Measurements from ENCODE around the gene MESP2. TPM values are rescaled to one million over a fixed set of nuclear protein-coding genes. Genes with fewer than 3 reads are reported as not detected.

Gene MESP2
- total RNA-seq, 1 experiment from 2014 or later = 1.1 TPM

DNA sequence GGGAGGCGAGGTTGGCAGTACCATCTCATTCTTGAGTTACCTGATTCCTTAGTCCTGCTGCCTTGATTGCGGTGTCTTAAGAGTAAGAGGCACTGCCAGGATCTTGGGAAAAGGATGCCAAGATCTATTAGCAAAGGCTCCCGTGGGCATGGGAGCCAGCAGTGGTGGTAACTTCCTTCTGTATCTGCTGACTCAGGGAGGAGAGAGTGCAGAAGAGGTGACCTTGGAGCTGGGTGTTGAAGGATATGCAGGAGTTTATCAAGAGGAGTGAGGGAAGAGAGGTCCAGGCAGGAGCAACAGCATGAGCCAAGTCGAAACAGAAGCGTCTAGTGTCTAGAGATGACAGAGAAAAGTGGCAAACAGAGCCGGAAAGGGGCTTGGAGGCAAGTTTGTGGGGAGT lies 4.5 kb downstream of the MESP2 start:
- no peak overlapping the region for H3K27ac ChIP-seq (ENCODE audit: low read length)
- CTCF ChIA-PET = interaction anchor here (1.0 kb wide), 1 partner anchor 20 kb away, joined by 3 read pairs; no protein-coding TSS in a partner anchor
- POLR2A ChIA-PET = no interaction called here
- H3K4me1 ChIP-seq (ENCODE audit: control insufficient read depth, insufficient read depth, low read length) = peaks cover 21% of the 10 kb centered on the region
- no peaks in the 10 kb centered on the region for H3K36me3 ChIP-seq (ENCODE audit: control insufficient read depth, insufficient read depth, low read length)
- intact Hi-C loops (cut with micrococcal nuclease; ENCODE audit: unreplicated experiment) (no loop called here), in situ Hi-C loops (cut with HindIII; ENCODE audit: low pct_unique_long_range_greater_than_20kb, low sequenced_read_pairs) (no loop called here)
- ATAC-seq (no peak), DNase-seq (ENCODE audit: low read depth, low spot score) (no peak)
- BruUV-seq (replicated peaks) = no TSS peak
- H3K9me3 ChIP-seq (ENCODE audit: control insufficient read depth, insufficient read depth, low read depth, low read length) = no peaks in the 10 kb centered on the region
- H3K27me3 ChIP-seq (ENCODE audit: control insufficient read depth, insufficient read depth, low read length) = no peaks in the 10 kb centered on the region
- TF ChIP-seq, protein P1, sequence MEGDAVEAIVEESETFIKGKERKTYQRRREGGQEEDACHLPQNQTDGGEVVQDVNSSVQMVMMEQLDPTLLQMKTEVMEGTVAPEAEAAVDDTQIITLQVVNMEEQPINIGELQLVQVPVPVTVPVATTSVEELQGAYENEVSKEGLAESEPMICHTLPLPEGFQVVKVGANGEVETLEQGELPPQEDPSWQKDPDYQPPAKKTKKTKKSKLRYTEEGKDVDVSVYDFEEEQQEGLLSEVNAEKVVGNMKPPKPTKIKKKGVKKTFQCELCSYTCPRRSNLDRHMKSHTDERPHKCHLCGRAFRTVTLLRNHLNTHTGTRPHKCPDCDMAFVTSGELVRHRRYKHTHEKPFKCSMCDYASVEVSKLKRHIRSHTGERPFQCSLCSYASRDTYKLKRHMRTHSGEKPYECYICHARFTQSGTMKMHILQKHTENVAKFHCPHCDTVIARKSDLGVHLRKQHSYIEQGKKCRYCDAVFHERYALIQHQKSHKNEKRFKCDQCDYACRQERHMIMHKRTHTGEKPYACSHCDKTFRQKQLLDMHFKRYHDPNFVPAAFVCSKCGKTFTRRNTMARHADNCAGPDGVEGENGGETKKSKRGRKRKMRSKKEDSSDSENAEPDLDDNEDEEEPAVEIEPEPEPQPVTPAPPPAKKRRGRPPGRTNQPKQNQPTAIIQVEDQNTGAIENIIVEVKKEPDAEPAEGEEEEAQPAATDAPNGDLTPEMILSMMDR (IDR thresholded peaks at IDR 0.05) = no peak
- TF ChIP-seq, protein P2, sequence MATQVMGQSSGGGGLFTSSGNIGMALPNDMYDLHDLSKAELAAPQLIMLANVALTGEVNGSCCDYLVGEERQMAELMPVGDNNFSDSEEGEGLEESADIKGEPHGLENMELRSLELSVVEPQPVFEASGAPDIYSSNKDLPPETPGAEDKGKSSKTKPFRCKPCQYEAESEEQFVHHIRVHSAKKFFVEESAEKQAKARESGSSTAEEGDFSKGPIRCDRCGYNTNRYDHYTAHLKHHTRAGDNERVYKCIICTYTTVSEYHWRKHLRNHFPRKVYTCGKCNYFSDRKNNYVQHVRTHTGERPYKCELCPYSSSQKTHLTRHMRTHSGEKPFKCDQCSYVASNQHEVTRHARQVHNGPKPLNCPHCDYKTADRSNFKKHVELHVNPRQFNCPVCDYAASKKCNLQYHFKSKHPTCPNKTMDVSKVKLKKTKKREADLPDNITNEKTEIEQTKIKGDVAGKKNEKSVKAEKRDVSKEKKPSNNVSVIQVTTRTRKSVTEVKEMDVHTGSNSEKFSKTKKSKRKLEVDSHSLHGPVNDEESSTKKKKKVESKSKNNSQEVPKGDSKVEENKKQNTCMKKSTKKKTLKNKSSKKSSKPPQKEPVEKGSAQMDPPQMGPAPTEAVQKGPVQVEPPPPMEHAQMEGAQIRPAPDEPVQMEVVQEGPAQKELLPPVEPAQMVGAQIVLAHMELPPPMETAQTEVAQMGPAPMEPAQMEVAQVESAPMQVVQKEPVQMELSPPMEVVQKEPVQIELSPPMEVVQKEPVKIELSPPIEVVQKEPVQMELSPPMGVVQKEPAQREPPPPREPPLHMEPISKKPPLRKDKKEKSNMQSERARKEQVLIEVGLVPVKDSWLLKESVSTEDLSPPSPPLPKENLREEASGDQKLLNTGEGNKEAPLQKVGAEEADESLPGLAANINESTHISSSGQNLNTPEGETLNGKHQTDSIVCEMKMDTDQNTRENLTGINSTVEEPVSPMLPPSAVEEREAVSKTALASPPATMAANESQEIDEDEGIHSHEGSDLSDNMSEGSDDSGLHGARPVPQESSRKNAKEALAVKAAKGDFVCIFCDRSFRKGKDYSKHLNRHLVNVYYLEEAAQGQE (IDR thresholded peaks at IDR 0.05; ENCODE audit: insufficient read depth in 1 of 2, low read depth in 2 of 2, low read length in 1 of 2) = no peak
- no peak for TF ChIP-seq SIN3A (IDR thresholded peaks at IDR 0.05; ENCODE audit: borderline replicate concordance, insufficient read depth, low read depth, low read length)
- no peak overlapping the region for H3K4me3 ChIP-seq (ENCODE audit: low read depth in 2 of 2, low read length in 2 of 2)

DNA sequence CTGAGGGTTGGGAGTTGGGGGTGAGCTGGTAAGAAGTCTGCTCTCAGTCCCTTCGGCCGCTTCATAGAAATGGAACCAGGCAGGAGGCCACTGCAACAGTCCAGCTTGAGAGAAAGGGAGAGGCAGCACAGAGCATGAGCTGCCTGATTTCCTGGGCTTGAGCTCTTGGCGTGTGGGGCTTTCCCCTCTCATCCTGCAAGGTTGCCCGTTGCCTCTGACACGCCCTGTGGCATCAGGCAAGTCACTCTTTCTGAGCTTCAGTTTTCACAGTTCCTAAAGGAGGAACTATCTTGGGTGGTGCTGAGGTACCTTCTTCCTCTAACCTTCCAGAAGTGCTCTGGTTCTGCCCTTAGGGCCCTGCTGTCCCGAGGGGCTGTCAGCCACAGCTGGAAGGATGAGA lies 4.9 kb downstream of the MESP2 start:
- TF ChIP-seq, protein P2 (IDR thresholded peaks at IDR 0.05; ENCODE audit: insufficient read depth in 1 of 2, low read depth in 2 of 2, low read length in 1 of 2) = no peak
- TF ChIP-seq SIN3A (IDR thresholded peaks at IDR 0.05; ENCODE audit: borderline replicate concordance, insufficient read depth, low read depth, low read length) (no peak), POLR2AphosphoS5 (IDR thresholded peaks at IDR 0.05; ENCODE audit: low read depth, low read length) (no peak), TCF7L2 (IDR thresholded peaks at IDR 0.05; ENCODE audit: low read depth, low read length) (no peak)
- TF ChIP-seq, protein P1 (IDR thresholded peaks at IDR 0.05) = no peak
- Histone ChIP-seq H3K4me1 (ENCODE audit: control insufficient read depth, insufficient read depth, low read length) (peaks cover 21% of the 10 kb centered on the region), H3K27me3 (ENCODE audit: control insufficient read depth, insufficient read depth, low read length) (no peaks in the 10 kb centered on the region), H3K27ac (ENCODE audit: low read length) (peak overlapping the region; percentile 8; the same call in 1 of the 2 replicates), H3K9me3 (ENCODE audit: control insufficient read depth, insufficient read depth, low read depth, low read length) (no peaks in the 10 kb centered on the region), H3K36me3 (ENCODE audit: control insufficient read depth, insufficient read depth, low read length) (no peaks in the 10 kb centered on the region), H3K4me3 (ENCODE audit: low read depth in 2 of 2, low read length in 2 of 2) (no peak overlapping the region)
- intact Hi-C loops (cut with micrococcal nuclease; ENCODE audit: unreplicated experiment) (no loop called here), in situ Hi-C loops (cut with HindIII; ENCODE audit: low pct_unique_long_range_greater_than_20kb, low sequenced_read_pairs) (no loop called here)
- ChIA-PET POLR2A (interaction anchor here (0.7 kb wide), 1 partner anchor 102 kb away, joined by 6 read pairs; no protein-coding TSS in a partner anchor), CTCF (interaction anchor here (1.0 kb wide), 1 partner anchor 20 kb away, joined by 3 read pairs; no protein-coding TSS in a partner anchor)
- peak; percentile 28; the same call in 1 of the 2 replicates for ATAC-seq
- DNase-seq (ENCODE audit: low read depth, low spot score) = no peak
- no TSS peak for BruUV-seq (replicated peaks)
